ENCODE results near the gene MRFAP1.

MRFAP1 gene

GRCh38 chr4:6613676-6614651 lies 26.5 kb upstream of the MRFAP1 start:
- H3K9ac ChIP-seq (ENCODE audit: low read length), result no peak overlapping the region
- H3K27ac ChIP-seq (ENCODE audit: low read depth, low read length), result no peak overlapping the region
- no peak overlapping the region for H3K4me3 ChIP-seq (ENCODE audit: low read depth in 1 of 2, low read length in 2 of 2)
- no peaks in the 10 kb centered on the region for H3K9me3 ChIP-seq (ENCODE audit: low read length)
- H3K27me3 ChIP-seq (ENCODE audit: control insufficient read depth in 1 of 2, insufficient read depth in 2 of 2, low read length in 2 of 2), result no peaks in the 10 kb centered on the region
- no peaks in the 10 kb centered on the region for H3K4me1 ChIP-seq (ENCODE audit: insufficient read depth, low read length)
- peaks cover 35% of the 10 kb centered on the region for H3K36me3 ChIP-seq (ENCODE audit: insufficient read depth, low read length)

GRCh38 chr4:6614701-6615230 lies 25.7 kb upstream of the MRFAP1 start:
- Histone ChIP-seq H3K27me3 (ENCODE audit: control insufficient read depth in 1 of 2, insufficient read depth in 2 of 2, low read length in 2 of 2) (no peaks in the 10 kb centered on the region), H3K4me1 (ENCODE audit: insufficient read depth, low read length) (no peaks in the 10 kb centered on the region), H3K36me3 (ENCODE audit: insufficient read depth, low read length) (peaks cover 35% of the 10 kb centered on the region)

GRCh38 chr4:6616087-6616995 lies 24.1 kb upstream of the MRFAP1 start:
- H3K27me3 ChIP-seq (ENCODE audit: control insufficient read depth in 1 of 2, insufficient read depth in 2 of 2, low read length in 2 of 2), result no peaks in the 10 kb centered on the region
- H3K9ac ChIP-seq (ENCODE audit: low read length), result no peak overlapping the region
- H3K4me3 ChIP-seq (ENCODE audit: low read depth in 1 of 2, low read length in 2 of 2), result no peak overlapping the region
- H3K4me1 ChIP-seq (ENCODE audit: insufficient read depth, low read length), result no peaks in the 10 kb centered on the region
- H3K9me3 ChIP-seq (ENCODE audit: low read length), result no peaks in the 10 kb centered on the region
- H3K36me3 ChIP-seq (ENCODE audit: insufficient read depth, low read length), result peaks cover 40% of the 10 kb centered on the region
- no peak overlapping the region for H3K27ac ChIP-seq (ENCODE audit: low read depth, low read length)

More at GRCh38 chr4:6614701-6615230, 25.7 kb upstream of the MRFAP1 start:
- H3K9me3 ChIP-seq (ENCODE audit: low read length), result no peaks in the 10 kb centered on the region
- H3K27ac ChIP-seq (ENCODE audit: low read depth, low read length), result no peak overlapping the region
- H3K9ac ChIP-seq (ENCODE audit: low read length), result no peak overlapping the region
- no peak overlapping the region for H3K4me3 ChIP-seq (ENCODE audit: low read depth in 1 of 2, low read length in 2 of 2)

GRCh38 chr4:6617246-6617645 lies 23.2 kb upstream of the MRFAP1 start:
- no peak overlapping the region for H3K4me3 ChIP-seq (ENCODE audit: low read depth in 1 of 2, low read length in 2 of 2)
- peaks cover 38% of the 10 kb centered on the region for H3K36me3 ChIP-seq (ENCODE audit: insufficient read depth, low read length)
- H3K27ac ChIP-seq (ENCODE audit: low read depth, low read length), result no peak overlapping the region
- no peaks in the 10 kb centered on the region for H3K9me3 ChIP-seq (ENCODE audit: low read length)
- H3K9ac ChIP-seq (ENCODE audit: low read length), result no peak overlapping the region
- no peaks in the 10 kb centered on the region for H3K27me3 ChIP-seq (ENCODE audit: control insufficient read depth in 1 of 2, insufficient read depth in 2 of 2, low read length in 2 of 2)
- no peaks in the 10 kb centered on the region for H3K4me1 ChIP-seq (ENCODE audit: insufficient read depth, low read length)

- Histone ChIP-seq H3K9me3 (ENCODE audit: low read length) (no peaks in the 10 kb centered on the region), H3K36me3 (ENCODE audit: insufficient read depth, low read length) (peaks cover 31% of the 10 kb centered on the region), H3K9ac (ENCODE audit: low read length) (no peak overlapping the region), H3K4me1 (ENCODE audit: insufficient read depth, low read length) (no peaks in the 10 kb centered on the region), H3K27ac (ENCODE audit: low read depth, low read length) (no peak overlapping the region), H3K27me3 (ENCODE audit: control insufficient read depth in 1 of 2, insufficient read depth in 2 of 2, low read length in 2 of 2) (no peaks in the 10 kb centered on the region), H3K4me3 (ENCODE audit: low read depth in 1 of 2, low read length in 2 of 2) (no peak overlapping the region)
Observed at GRCh38 chr4:6618386-6619115, 21.9 kb upstream of the MRFAP1 start.

GRCh38 chr4:6619116-6619465 lies 21.4 kb upstream of the MRFAP1 start:
- Histone ChIP-seq H3K9me3 (ENCODE audit: low read length) (no peaks in the 10 kb centered on the region), H3K9ac (ENCODE audit: low read length) (no peak overlapping the region), H3K4me1 (ENCODE audit: insufficient read depth, low read length) (no peaks in the 10 kb centered on the region), H3K27ac (ENCODE audit: low read depth, low read length) (no peak overlapping the region), H3K36me3 (ENCODE audit: insufficient read depth, low read length) (peaks cover 31% of the 10 kb centered on the region), H3K4me3 (ENCODE audit: low read depth in 1 of 2, low read length in 2 of 2) (no peak overlapping the region), H3K27me3 (ENCODE audit: control insufficient read depth in 1 of 2, insufficient read depth in 2 of 2, low read length in 2 of 2) (no peaks in the 10 kb centered on the region)

- peaks cover 31% of the 10 kb centered on the region for H3K36me3 ChIP-seq (ENCODE audit: insufficient read depth, low read length)
Observed at GRCh38 chr4:6619466-6620255, 20.8 kb upstream of the MRFAP1 start.

GRCh38 chr4:6620296-6620695 lies 20.2 kb upstream of the MRFAP1 start:
- Histone ChIP-seq H3K27ac (ENCODE audit: low read depth, low read length) (no peak overlapping the region), H3K36me3 (ENCODE audit: insufficient read depth, low read length) (peaks cover 31% of the 10 kb centered on the region), H3K4me3 (ENCODE audit: low read depth in 1 of 2, low read length in 2 of 2) (no peak overlapping the region), H3K4me1 (ENCODE audit: insufficient read depth, low read length) (no peaks in the 10 kb centered on the region), H3K9ac (ENCODE audit: low read length) (no peak overlapping the region), H3K27me3 (ENCODE audit: control insufficient read depth in 1 of 2, insufficient read depth in 2 of 2, low read length in 2 of 2) (no peaks in the 10 kb centered on the region), H3K9me3 (ENCODE audit: low read length) (no peaks in the 10 kb centered on the region)

More at GRCh38 chr4:6619466-6620255, 20.8 kb upstream of the MRFAP1 start:
- H3K9me3 ChIP-seq (ENCODE audit: low read length), result no peaks in the 10 kb centered on the region
- H3K27me3 ChIP-seq (ENCODE audit: control insufficient read depth in 1 of 2, insufficient read depth in 2 of 2, low read length in 2 of 2), result no peaks in the 10 kb centered on the region
- H3K4me3 ChIP-seq (ENCODE audit: low read depth in 1 of 2, low read length in 2 of 2), result no peak overlapping the region
- no peak overlapping the region for H3K9ac ChIP-seq (ENCODE audit: low read length)
- H3K27ac ChIP-seq (ENCODE audit: low read depth, low read length), result no peak overlapping the region
- H3K4me1 ChIP-seq (ENCODE audit: insufficient read depth, low read length), result no peaks in the 10 kb centered on the region

GRCh38 chr4:6620891-6621555 lies 19.5 kb upstream of the MRFAP1 start:
- Histone ChIP-seq H3K9me3 (ENCODE audit: low read length) (no peaks in the 10 kb centered on the region), H3K27ac (ENCODE audit: low read depth, low read length) (no peak overlapping the region), H3K4me1 (ENCODE audit: insufficient read depth, low read length) (no peaks in the 10 kb centered on the region), H3K9ac (ENCODE audit: low read length) (no peak overlapping the region), H3K4me3 (ENCODE audit: low read depth in 1 of 2, low read length in 2 of 2) (no peak overlapping the region), H3K36me3 (ENCODE audit: insufficient read depth, low read length) (peaks cover 30% of the 10 kb centered on the region), H3K27me3 (ENCODE audit: control insufficient read depth in 1 of 2, insufficient read depth in 2 of 2, low read length in 2 of 2) (no peaks in the 10 kb centered on the region)

GRCh38 chr4:6621556-6621927 lies 18.9 kb upstream of the MRFAP1 start:
- no peak overlapping the region for H3K27ac ChIP-seq (ENCODE audit: low read depth, low read length)
- H3K36me3 ChIP-seq (ENCODE audit: insufficient read depth, low read length), result peaks cover 24% of the 10 kb centered on the region
- no peak overlapping the region for H3K4me3 ChIP-seq (ENCODE audit: low read depth in 1 of 2, low read length in 2 of 2)
- no peaks in the 10 kb centered on the region for H3K4me1 ChIP-seq (ENCODE audit: insufficient read depth, low read length)
- no peaks in the 10 kb centered on the region for H3K9me3 ChIP-seq (ENCODE audit: low read length)
- H3K27me3 ChIP-seq (ENCODE audit: control insufficient read depth in 1 of 2, insufficient read depth in 2 of 2, low read length in 2 of 2), result no peaks in the 10 kb centered on the region
- no peak overlapping the region for H3K9ac ChIP-seq (ENCODE audit: low read length)

Data from muscle layer of colon (tissue), 2 donors.